ENCODE data around the gene ENPP1.

The ENPP1 gene

GRCh38 chr6:131822119-131822518 is 14.3 kb downstream of the ENPP1 start:
- Histone ChIP-seq H3K4me2 (ENCODE audit: low read length) (no peak overlapping the region), H2AK5ac (ENCODE audit: low read length) (no peak overlapping the region), H4K5ac (ENCODE audit: low read length) (no peak overlapping the region), H3K27me3 (ENCODE audit: insufficient read depth, low read length, poor library complexity) (no peaks in the 10 kb centered on the region), H2BK15ac (replicated peaks; ENCODE audit: low read depth) (no peak overlapping the region), H2BK120ac (ENCODE audit: low read depth, low read length) (no peak overlapping the region), H2BK5ac (ENCODE audit: low read length) (no peak overlapping the region), H3K56ac (ENCODE audit: low read length) (no peak overlapping the region), H3K9ac (ENCODE audit: low read length) (no peak overlapping the region), H3K4ac (ENCODE audit: low read depth, low read length) (no peak overlapping the region), H4K8ac (ENCODE audit: low read depth, low read length) (no peak overlapping the region), H3K4me1 (ENCODE audit: control insufficient read depth, low read depth, low read length) (no peaks in the 10 kb centered on the region), H3K18ac (ENCODE audit: low read length) (no peak overlapping the region), H3K27ac (ENCODE audit: low read depth, low read length) (no peak overlapping the region), H3K4me3 (ENCODE audit: low read length) (no peak overlapping the region), H3K79me1 (ENCODE audit: low read length) (peaks cover 3% of the 10 kb centered on the region), H3K36me3 (ENCODE audit: control insufficient read depth, insufficient read depth, low read length) (no peaks in the 10 kb centered on the region), H3K23ac (ENCODE audit: low read length) (no peak overlapping the region), H3K79me2 (ENCODE audit: control insufficient read depth, insufficient read depth, low read length) (no peaks in the 10 kb centered on the region)
- WGBS (ENCODE audit: extremely low coverage, insufficient coverage, low lambda C conversion rate): no CpG with 5 or more reads among the region's 3 CpGs
- DNase-seq: no peak

DNA sequence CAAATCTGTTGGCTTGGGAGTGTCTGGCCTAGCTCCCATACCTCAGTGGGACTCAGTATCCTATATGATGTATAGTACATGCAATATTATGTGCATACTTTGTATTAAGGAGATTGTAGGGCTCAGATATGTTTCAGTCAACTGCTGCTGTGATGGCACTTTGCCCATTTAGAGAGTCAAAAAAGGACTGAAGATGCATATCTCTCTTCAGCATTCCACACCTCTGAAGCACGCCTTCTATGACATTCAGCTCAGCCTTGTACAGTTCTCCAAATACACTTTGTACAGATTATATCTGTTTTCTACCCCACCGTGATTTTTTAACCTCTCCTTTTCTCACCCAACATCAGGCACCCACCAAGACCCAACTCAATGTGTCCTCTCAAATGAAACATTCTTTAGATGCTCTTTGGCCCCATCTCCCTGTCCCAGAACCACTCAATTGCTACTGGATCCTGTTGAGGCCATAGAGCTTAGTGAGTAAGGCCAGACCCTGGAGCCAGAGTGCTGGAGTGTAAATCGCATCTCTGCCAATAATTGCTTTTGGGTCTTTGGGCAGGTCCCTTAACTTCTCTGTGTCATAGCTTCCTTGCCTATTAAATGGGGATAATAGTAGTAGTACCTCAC is 15.6 kb downstream of the ENPP1 start:
- no peak overlapping the region for H2AK5ac ChIP-seq (ENCODE audit: low read length)
- H3K4me3 ChIP-seq (ENCODE audit: low read length): no peak overlapping the region
- no peak overlapping the region for H3K18ac ChIP-seq (ENCODE audit: low read length)
- no peak overlapping the region for H2BK120ac ChIP-seq (ENCODE audit: low read depth, low read length)
- H2BK15ac ChIP-seq (replicated peaks; ENCODE audit: low read depth): no peak overlapping the region
- WGBS (ENCODE audit: extremely low coverage, insufficient coverage, low lambda C conversion rate): no CpG with 5 or more reads among the region's 3 CpGs
- H3K4me1 ChIP-seq (ENCODE audit: control insufficient read depth, low read depth, low read length): no peaks in the 10 kb centered on the region
- no peak overlapping the region for H3K27ac ChIP-seq (ENCODE audit: low read depth, low read length)
- no peaks in the 10 kb centered on the region for H3K79me2 ChIP-seq (ENCODE audit: control insufficient read depth, insufficient read depth, low read length)
- no peak overlapping the region for H2BK5ac ChIP-seq (ENCODE audit: low read length)
- H3K4me2 ChIP-seq (ENCODE audit: low read length): no peak overlapping the region
- peaks cover 3% of the 10 kb centered on the region for H3K79me1 ChIP-seq (ENCODE audit: low read length)
- no peaks in the 10 kb centered on the region for H3K27me3 ChIP-seq (ENCODE audit: insufficient read depth, low read length, poor library complexity)
- H3K56ac ChIP-seq (ENCODE audit: low read length): no peak overlapping the region
- no peaks in the 10 kb centered on the region for H3K36me3 ChIP-seq (ENCODE audit: control insufficient read depth, insufficient read depth, low read length)
- no peak overlapping the region for H4K8ac ChIP-seq (ENCODE audit: low read depth, low read length)
- H3K23ac ChIP-seq (ENCODE audit: low read length): no peak overlapping the region
- no peak overlapping the region for H3K9ac ChIP-seq (ENCODE audit: low read length)
- no peak for DNase-seq
- no peak overlapping the region for H3K4ac ChIP-seq (ENCODE audit: low read depth, low read length)
- H4K5ac ChIP-seq (ENCODE audit: low read length): no peak overlapping the region

- Histone ChIP-seq H3K27me3 (ENCODE audit: insufficient read depth, low read length, poor library complexity) (no peaks in the 10 kb centered on the region), H3K23ac (ENCODE audit: low read length) (no peak overlapping the region), H2BK5ac (ENCODE audit: low read length) (no peak overlapping the region), H3K4me1 (ENCODE audit: control insufficient read depth, low read depth, low read length) (no peaks in the 10 kb centered on the region), H3K36me3 (ENCODE audit: control insufficient read depth, insufficient read depth, low read length) (no peaks in the 10 kb centered on the region), H3K27ac (ENCODE audit: low read depth, low read length) (no peak overlapping the region), H3K4me3 (ENCODE audit: low read length) (no peak overlapping the region), H4K8ac (ENCODE audit: low read depth, low read length) (no peak overlapping the region), H3K4ac (ENCODE audit: low read depth, low read length) (no peak overlapping the region), H2BK120ac (ENCODE audit: low read depth, low read length) (no peak overlapping the region), H2AK5ac (ENCODE audit: low read length) (no peak overlapping the region), H4K5ac (ENCODE audit: low read length) (no peak overlapping the region), H2BK15ac (replicated peaks; ENCODE audit: low read depth) (no peak overlapping the region), H3K18ac (ENCODE audit: low read length) (no peak overlapping the region), H3K4me2 (ENCODE audit: low read length) (no peak overlapping the region), H3K56ac (ENCODE audit: low read length) (no peak overlapping the region), H3K79me1 (ENCODE audit: low read length) (peaks cover 3% of the 10 kb centered on the region), H3K9ac (ENCODE audit: low read length) (no peak overlapping the region), H3K79me2 (ENCODE audit: control insufficient read depth, insufficient read depth, low read length) (no peaks in the 10 kb centered on the region)
- no CpG with 5 or more reads among the region's 1 CpG for WGBS (ENCODE audit: extremely low coverage, insufficient coverage, low lambda C conversion rate)
- no peak for DNase-seq
These were observed 18.1 kb downstream of the ENPP1 start for GRCh38 chr6:131825946-131826345.

DNA sequence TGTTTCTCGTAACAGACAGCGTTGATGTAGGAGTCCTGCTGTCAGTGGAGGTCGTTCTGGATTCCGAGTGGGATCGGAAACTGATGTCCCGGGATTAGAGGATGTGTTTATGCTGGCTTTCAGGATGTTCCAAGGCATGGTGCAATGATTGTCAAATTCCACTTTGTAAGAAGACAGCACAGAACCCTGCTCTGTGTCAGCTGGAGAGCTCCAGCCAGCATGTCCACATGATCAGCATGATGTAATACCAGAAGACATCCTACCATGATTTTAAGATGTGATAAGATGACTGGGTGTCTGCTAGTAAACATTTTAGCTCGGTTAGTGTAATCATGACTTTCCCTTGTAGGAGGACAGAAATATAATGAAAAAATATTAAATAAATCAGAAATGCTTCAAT is 20.3 kb downstream of the ENPP1 start:
- H3K79me2 ChIP-seq (ENCODE audit: control insufficient read depth, insufficient read depth, low read length): no peaks in the 10 kb centered on the region
- H2BK120ac ChIP-seq (ENCODE audit: low read depth, low read length): no peak overlapping the region
- no peak overlapping the region for H2AK5ac ChIP-seq (ENCODE audit: low read length)
- H2BK5ac ChIP-seq (ENCODE audit: low read length): no peak overlapping the region
- no peak for DNase-seq
- no peaks in the 10 kb centered on the region for H3K27me3 ChIP-seq (ENCODE audit: insufficient read depth, low read length, poor library complexity)
- H3K36me3 ChIP-seq (ENCODE audit: control insufficient read depth, insufficient read depth, low read length): no peaks in the 10 kb centered on the region
- no peak overlapping the region for H3K18ac ChIP-seq (ENCODE audit: low read length)
- no peak overlapping the region for H3K27ac ChIP-seq (ENCODE audit: low read depth, low read length)
- no peak overlapping the region for H2BK15ac ChIP-seq (replicated peaks; ENCODE audit: low read depth)
- no peak overlapping the region for H3K56ac ChIP-seq (ENCODE audit: low read length)
- peaks cover 8% of the 10 kb centered on the region for H3K79me1 ChIP-seq (ENCODE audit: low read length)
- WGBS (ENCODE audit: extremely low coverage, insufficient coverage, low lambda C conversion rate): no CpG with 5 or more reads among the region's 7 CpGs
- H3K4me2 ChIP-seq (ENCODE audit: low read length): no peak overlapping the region
- no peak overlapping the region for H4K8ac ChIP-seq (ENCODE audit: low read depth, low read length)
- H3K4me1 ChIP-seq (ENCODE audit: control insufficient read depth, low read depth, low read length): no peaks in the 10 kb centered on the region
- H3K4ac ChIP-seq (ENCODE audit: low read depth, low read length): no peak overlapping the region
- no peak overlapping the region for H4K5ac ChIP-seq (ENCODE audit: low read length)
- no peak overlapping the region for H3K23ac ChIP-seq (ENCODE audit: low read length)
- H3K4me3 ChIP-seq (ENCODE audit: low read length): no peak overlapping the region
- H3K9ac ChIP-seq (ENCODE audit: low read length): no peak overlapping the region

- Histone ChIP-seq H3K18ac (ENCODE audit: low read length) (no peak overlapping the region), H3K4ac (ENCODE audit: low read depth, low read length) (no peak overlapping the region), H3K79me2 (ENCODE audit: control insufficient read depth, insufficient read depth, low read length) (no peaks in the 10 kb centered on the region), H3K79me1 (ENCODE audit: low read length) (peaks cover 5% of the 10 kb centered on the region), H2BK15ac (replicated peaks; ENCODE audit: low read depth) (no peak overlapping the region), H3K4me3 (ENCODE audit: low read length) (no peak overlapping the region), H2AK5ac (ENCODE audit: low read length) (no peak overlapping the region), H3K27ac (ENCODE audit: low read depth, low read length) (no peak overlapping the region), H4K8ac (ENCODE audit: low read depth, low read length) (no peak overlapping the region), H2BK5ac (ENCODE audit: low read length) (no peak overlapping the region), H3K27me3 (ENCODE audit: insufficient read depth, low read length, poor library complexity) (no peaks in the 10 kb centered on the region), H4K5ac (ENCODE audit: low read length) (no peak overlapping the region), H3K56ac (ENCODE audit: low read length) (no peak overlapping the region), H3K4me1 (ENCODE audit: control insufficient read depth, low read depth, low read length) (no peaks in the 10 kb centered on the region), H3K4me2 (ENCODE audit: low read length) (no peak overlapping the region), H3K23ac (ENCODE audit: low read length) (no peak overlapping the region), H3K36me3 (ENCODE audit: control insufficient read depth, insufficient read depth, low read length) (no peaks in the 10 kb centered on the region), H2BK120ac (ENCODE audit: low read depth, low read length) (no peak overlapping the region), H3K9ac (ENCODE audit: low read length) (no peak overlapping the region)
- 100% methylated on average over 1 of the region's 2 CpGs for WGBS (ENCODE audit: extremely low coverage, insufficient coverage, low lambda C conversion rate)
- DNase-seq: no peak
These were observed 21.1 kb downstream of the ENPP1 start for GRCh38 chr6:131828951-131829350.

- Histone ChIP-seq H3K9ac (ENCODE audit: low read length) (no peak overlapping the region), H4K5ac (ENCODE audit: low read length) (no peak overlapping the region), H2BK120ac (ENCODE audit: low read depth, low read length) (no peak overlapping the region), H2BK5ac (ENCODE audit: low read length) (no peak overlapping the region), H3K79me1 (ENCODE audit: low read length) (peaks cover 5% of the 10 kb centered on the region), H3K18ac (ENCODE audit: low read length) (no peak overlapping the region), H3K4me3 (ENCODE audit: low read length) (no peak overlapping the region), H3K36me3 (ENCODE audit: control insufficient read depth, insufficient read depth, low read length) (no peaks in the 10 kb centered on the region), H3K56ac (ENCODE audit: low read length) (no peak overlapping the region), H3K4me2 (ENCODE audit: low read length) (no peak overlapping the region), H3K4ac (ENCODE audit: low read depth, low read length) (no peak overlapping the region), H2AK5ac (ENCODE audit: low read length) (no peak overlapping the region), H3K79me2 (ENCODE audit: control insufficient read depth, insufficient read depth, low read length) (no peaks in the 10 kb centered on the region), H4K8ac (ENCODE audit: low read depth, low read length) (no peak overlapping the region), H3K23ac (ENCODE audit: low read length) (no peak overlapping the region), H3K27ac (ENCODE audit: low read depth, low read length) (no peak overlapping the region), H2BK15ac (replicated peaks; ENCODE audit: low read depth) (no peak overlapping the region), H3K27me3 (ENCODE audit: insufficient read depth, low read length, poor library complexity) (no peaks in the 10 kb centered on the region), H3K4me1 (ENCODE audit: control insufficient read depth, low read depth, low read length) (no peaks in the 10 kb centered on the region)
- WGBS (ENCODE audit: extremely low coverage, insufficient coverage, low lambda C conversion rate): no CpG with 5 or more reads among the region's 4 CpGs
- DNase-seq: no peak
These were observed 23.6 kb downstream of the ENPP1 start for GRCh38 chr6:131831392-131831791.

All from mesendoderm (in vitro differentiated cells).